Bladder microvascular endothelial cell (primary cell): Measurements from ENCODE around the gene SPATA31D3. TPM values are rescaled to one million over a fixed set of nuclear protein-coding genes. Genes with fewer than 3 reads are reported as not detected.

ENCODE experiments used
- total RNA-seq: library from RNA; depleted of rRNA; stranded (reverse); fragments of >200 nt; gene quantifications from 2 replicates; pipeline ENCODE4 v1.2.3, GENCODE V29; 2014

SPATA31D3 gene
- not detected in 2 replicates for total RNA-seq

DNA sequence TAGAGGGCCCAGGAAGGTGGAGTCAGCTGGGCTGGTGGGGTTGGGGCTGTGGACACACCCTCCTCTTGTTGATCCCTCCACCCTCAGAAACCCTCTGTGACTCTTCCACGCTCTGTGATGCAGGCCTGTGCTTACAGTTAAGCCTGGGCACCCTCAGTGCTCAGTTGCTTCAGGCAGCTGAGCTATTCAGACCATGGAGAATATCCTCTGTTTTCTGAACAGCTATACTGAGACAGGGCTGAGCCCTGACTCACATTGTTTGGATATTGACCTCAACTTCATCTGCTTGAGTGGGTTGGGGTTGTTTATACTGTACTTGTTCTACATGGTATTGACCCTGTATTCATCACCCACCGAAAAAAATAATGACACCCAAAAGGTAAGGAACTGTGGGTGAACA, at the start of gene SPATA31D3:
Gene SPATA31D3, plus strand, starts transcription at position 108 of the 400 bp plus-strand sequence. Its CDS starts 86 bp downstream, at position 194.

DNA sequence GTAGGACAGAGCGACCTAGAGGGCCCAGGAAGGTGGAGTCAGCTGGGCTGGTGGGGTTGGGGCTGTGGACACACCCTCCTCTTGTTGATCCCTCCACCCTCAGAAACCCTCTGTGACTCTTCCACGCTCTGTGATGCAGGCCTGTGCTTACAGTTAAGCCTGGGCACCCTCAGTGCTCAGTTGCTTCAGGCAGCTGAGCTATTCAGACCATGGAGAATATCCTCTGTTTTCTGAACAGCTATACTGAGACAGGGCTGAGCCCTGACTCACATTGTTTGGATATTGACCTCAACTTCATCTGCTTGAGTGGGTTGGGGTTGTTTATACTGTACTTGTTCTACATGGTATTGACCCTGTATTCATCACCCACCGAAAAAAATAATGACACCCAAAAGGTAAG, 15.0 kb upstream of the SPATA31D3 start, which contains the start of gene SPATA31D4:
Gene SPATA31D4, plus strand, starts transcription at position 124 of the 400 bp plus-strand sequence. Its CDS starts 86 bp downstream, at position 210.

DNA sequence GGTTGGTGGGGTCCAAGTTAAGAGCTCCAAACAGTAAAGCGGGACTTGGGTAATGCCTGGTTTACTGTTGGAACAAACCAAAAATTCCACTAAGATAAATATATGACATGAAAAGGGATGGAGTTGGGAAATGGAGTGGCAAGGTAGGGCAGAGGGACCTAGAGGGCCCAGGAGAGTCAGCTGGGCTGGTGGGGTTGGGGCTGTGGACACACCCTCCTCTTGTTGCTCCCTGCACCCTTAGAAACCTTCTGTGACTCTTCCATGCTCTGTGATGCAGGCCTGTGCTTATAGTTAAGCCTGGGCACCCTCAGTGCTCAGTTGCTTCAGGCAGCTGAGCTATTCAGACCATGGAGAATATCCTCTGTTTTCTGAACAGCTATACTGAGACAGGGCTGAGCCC, 45.2 kb downstream of the SPATA31D3 start, which contains the start of gene SPATA31D1:
Gene SPATA31D1, plus strand, starts transcription at position 301 of the 400 bp plus-strand sequence. Its CDS starts 47 bp downstream, at position 348.

Other genes with a start within 250 kb of the SPATA31D3 start
- gene SPATA31D4, start 15.1 kb upstream of the SPATA31D3 start, total RNA-seq, result not detected in 2 replicates
- gene SPATA31D1, start 45.3 kb downstream of the SPATA31D3 start, total RNA-seq, result not detected in 2 replicates